Spleen (tissue), 11 donors: Measurements from ENCODE around the gene NOTUM. TPM values are rescaled to one million over a fixed set of nuclear protein-coding genes. Genes with fewer than 3 reads are reported as not detected.
"Not testable (repeated sequence)": the region's sequence is repeated elsewhere in the genome, so short reads cannot be mapped to it uniquely, and the experiment has no call there.

ENCODE experiments used
- DNase-seq: peaks from one replicate; pipeline ENCODE4 v3.0.0-alpha.2; 2020
- H3K27ac ChIP-seq, 8 donors: fragments of 200-600 bp; sonication (generic) in 7 of 8; 1 replicate in 4 of 8; 2 replicates in 4 of 8; pipeline versions ENCODE4 v1.5.0 to v1.8.0; 2016 to 2021; ENCODE audit warnings: inconsistent platforms in 4 of 8, mild to moderate bottlenecking in 4 of 8, moderate library complexity in 1 of 8
- H3K27me3 ChIP-seq, 7 donors: fragments of 200-600 bp; sonication (generic) in 6 of 7; replicated peaks in 1 of 7; 1 replicate in 4 of 7; 2 replicates in 3 of 7; pipeline versions ENCODE4 v1.5.0 to v1.8.0; 2016 to 2021; ENCODE audit warnings: inconsistent platforms in 3 of 7, mild to moderate bottlenecking in 1 of 7
- H3K36me3 ChIP-seq, 6 donors: fragments of 200-600 bp; sonication (generic) in 5 of 6; 1 replicate in 4 of 6; 2 replicates in 2 of 6; pipeline versions ENCODE4 v1.5.0 to v1.8.0; 2016 to 2021; ENCODE audit warnings: inconsistent platforms in 2 of 6
- H3K4me1 ChIP-seq, 6 donors: fragments of 200-600 bp; sonication (generic) in 5 of 6; 1 replicate in 3 of 6; 2 replicates in 3 of 6; pipeline versions ENCODE4 v1.5.0 to v1.8.0; 2016 to 2021; ENCODE audit warnings: inconsistent platforms in 3 of 6
- H3K4me3 ChIP-seq, 8 donors: fragments of 200-600 bp; sonication (generic) in 7 of 8; 1 replicate in 4 of 8; 2 replicates in 4 of 8; pipeline versions ENCODE4 v1.5.0 to v1.8.0; 2016 to 2021; ENCODE audit warnings: inconsistent platforms in 4 of 8, mild to moderate bottlenecking in 4 of 8, moderate library complexity in 2 of 8
- H3K9me3 ChIP-seq, 8 donors: fragments of 200-600 bp; sonication (generic) in 7 of 8; 1 replicate in 4 of 8; 2 replicates in 4 of 8; pipeline versions ENCODE4 v1.5.0 to v1.8.0; 2016 to 2021; ENCODE audit warnings: inconsistent platforms in 4 of 8
- CTCF ChIP-seq, 11 experiments: fragments of 200-600 bp in 7 of 11; fragments of 450-650 bp in 4 of 11; sonication (generic) in 4 of 11; IDR thresholded peaks in 8 of 11; conservative IDR thresholded peaks in 3 of 11; 1 replicate in 7 of 11; 2 replicates in 4 of 11; pipeline versions ENCODE4 v1.4.0 to v1.8.0; 2016 to 2021; ENCODE audit warnings: antibody characterized with exemption in 11 of 11, inconsistent platforms in 4 of 11, mild to moderate bottlenecking in 1 of 11
- POLR2A ChIP-seq, 3 donors: fragments of 450-650 bp; IDR thresholded peaks; one replicate each; pipeline ENCODE4 v1.5.1; 2017; ENCODE audit warnings: antibody characterized with exemption in 3 of 3, mild to moderate bottlenecking in 1 of 3
- POLR2AphosphoS5 ChIP-seq, 3 donors: sonication (generic); formaldehyde crosslinking; IDR thresholded peaks; one replicate each; pipeline ENCODE4 v1.5.1; 2017; ENCODE audit warnings: antibody characterized with exemption in 3 of 3
- WGBS, 5 donors: extraction: QIAGEN DNeasy Blood & Tissue Kit in 3 of 5; methylation state at CpG; one replicate each; pipeline versions ENCODE4 v1.1.5 to v1.1.7; 2013 to 2018; 5-methylcytosine and 5-hydroxymethylcytosine counted together
- intact Hi-C: fragments of 100-400 bp; cut with DNase I; formaldehyde crosslinking; loops from one replicate; pipeline ENCODE4 v1.15.0; 2023; ENCODE audit warnings: low total_unique reads
- polyA plus RNA-seq, 3 donors: library from polyadenylated mRNA; stranded (reverse); fragments of 200-250 nt; gene quantifications; one replicate each; pipeline ENCODE4 v1.2.1, GENCODE V29; 2013
- total RNA-seq, 7 donors: library from RNA; depleted of rRNA in 3 of 7; stranded (reverse); fragments of >200 nt in 3 of 7; fragmentation: NEBNext Ultra II Directional in 4 of 7; extraction: Animal tissue kit (Norgen Biotek cat#: 25700) in 4 of 7; gene quantifications; one replicate each; pipeline versions ENCODE4 v1.1.0 to v1.2.1, GENCODE V29; 2016 to 2021
- donor health status: healthy with polysubstance abuse.
- donor health status: DM: no; HTN: no; CAD: no; lungs with moderate emphysema.
- donor health status: DM: no; HTN: no; CAD: no.
- donor health status: Bipolar disorder and iron deficiency.
- donor health status: healthy.
- donor health status: DM: no; HTN: no; CAD: no.
- donor health status: DM: yes; HTN: yes; CAD: no.

NOTUM gene
- total and polyA plus RNA-seq, 10 donors: 0.03 to 0.85 (median 0.11) TPM; not detected in 5

- Histone ChIP-seq H3K27me3 (no peaks in the 10 kb centered on the region), H3K27ac (peak overlapping the region in 7 of 8 donors; percentile 0 to 98 (median 95))
Observed at GRCh38 chr17:81920612-81921536, 40.1 kb downstream of the NOTUM start.

GRCh38 chr17:81918832-81919545, 42.0 kb downstream of the NOTUM start:
- DNase-seq: no peak
- no peak for TF ChIP-seq CTCF (IDR thresholded peaks at IDR 0.05 in 8 of 11, conservative IDR thresholded peaks at IDR 0.05 in 3 of 11)
- no peak for TF ChIP-seq POLR2A (IDR thresholded peaks at IDR 0.05)
- no peak for TF ChIP-seq POLR2AphosphoS5 (IDR thresholded peaks at IDR 0.05)
- Histone ChIP-seq H3K4me1 (peaks cover 22 to 88% (median 65%) of the 10 kb centered on the region in 6 donors), H3K9me3 (no peaks in the 10 kb centered on the region), H3K27me3 (no peaks in the 10 kb centered on the region), H3K27ac (peak overlapping the region in 3 of 8 donors; percentile 91 to 98 (median 92)), H3K36me3 (peaks cover 2 to 62% (median 38%) of the 10 kb centered on the region in 6 donors), H3K4me3 (peak overlapping the region in 1 of 8 donors; percentile 99)
- intact Hi-C loops: no loop called here
- WGBS, 5 donors: 60 to 79% (median 61%) methylated on average over 14 to 15 of the region's 15 CpGs

More at GRCh38 chr17:81920612-81921536, 40.1 kb downstream of the NOTUM start:
- DNase-seq: no peak
- WGBS, 5 donors: 64 to 89% (median 78%) methylated on average over 21 to 33 of the region's 33 CpGs
- intact Hi-C loops: no loop called here
- Histone ChIP-seq H3K9me3 (no peaks in the 10 kb centered on the region), H3K4me1 (peaks cover 36 to 97% (median 81%) of the 10 kb centered on the region in 6 donors), H3K36me3 (peaks cover 0 to 43% (median 20%) of the 10 kb centered on the region in 6 donors), H3K4me3 (peak overlapping the region in 1 of 8 donors; percentile 21)
- peak in 2 of 3 donors; percentile 30 to 36 for TF ChIP-seq POLR2AphosphoS5 (IDR thresholded peaks at IDR 0.05)
- TF ChIP-seq CTCF (IDR thresholded peaks at IDR 0.05 in 8 of 11, conservative IDR thresholded peaks at IDR 0.05 in 3 of 11): no peak

- H3K27me3 ChIP-seq, H3K9me3 ChIP-seq, DNase-seq, intact Hi-C loops: not testable (repeated sequence)
- peaks cover 2 to 69% (median 45%) of the 10 kb centered on the region in 6 donors for H3K36me3 ChIP-seq
- WGBS, 5 donors: 30 to 52% (median 38%) methylated on average over 9 of the region's 9 CpGs
- peak overlapping the region in 7 of 8 donors; percentile 70 to 99 (median 95) for H3K4me3 ChIP-seq
- H3K4me1 ChIP-seq: peaks cover 15 to 81% (median 58%) of the 10 kb centered on the region in 6 donors
- peak overlapping the region; percentile 61 to 98 (median 84) for H3K27ac ChIP-seq
Observed at GRCh38 chr17:81918333-81918669, 42.7 kb downstream of the NOTUM start.

GRCh38 chr17:81917565-81918332, 43.2 kb downstream of the NOTUM start, which contains the start of gene SIRT7:
Gene SIRT7 (minus strand): TSS chr17:81918176. CDS start chr17:81918131, 45 bp downstream.
- WGBS, 5 donors: 0 to 1% (median 1%) methylated on average over 24 to 94 of the region's 94 CpGs
- no peaks in the 10 kb centered on the region for H3K27me3 ChIP-seq
- TF ChIP-seq CTCF (IDR thresholded peaks at IDR 0.05 in 8 of 11, conservative IDR thresholded peaks at IDR 0.05 in 3 of 11) (peak in 2 of 11 experiments; percentile 14 to 19), POLR2AphosphoS5 (IDR thresholded peaks at IDR 0.05) (peak; percentile 94 to 96 (median 95)), POLR2A (IDR thresholded peaks at IDR 0.05) (peak in 1 of 3 donors; percentile 78)
- H3K4me1 ChIP-seq: peaks cover 14 to 76% (median 53%) of the 10 kb centered on the region in 6 donors
- no peaks in the 10 kb centered on the region for H3K9me3 ChIP-seq
- DNase-seq: peak; percentile 94
- intact Hi-C loops: no loop called here
- H3K4me3 ChIP-seq: peak within 1 kb of the TSS; percentile 70 to 99 (median 95)
- H3K36me3 ChIP-seq: peaks cover 2 to 71% (median 49%) of the 10 kb centered on the region in 6 donors
- H3K27ac ChIP-seq: peak within 1 kb of the TSS; percentile 61 to 98 (median 84)
